Prostate gland (tissue), 2 donors: ENCODE results near the gene LPCAT3. TPM values are rescaled to one million over a fixed set of nuclear protein-coding genes. Genes with fewer than 3 reads are reported as not detected.

Experiments
- DNase-seq: peaks from one replicate; pipeline ENCODE4 v3.0.0-alpha.2; 2019; ENCODE audit warnings: low spot score
- H3K27ac ChIP-seq, 2 donors: fragments of 200-600 bp; sonication (generic); 2 replicates each; pipeline ENCODE4 v1.5.1; 2017 to 2019
- H3K27me3 ChIP-seq: fragments of 200-600 bp; sonication (generic); replicated peaks from 2 replicates; pipeline ENCODE4 v1.5.1; 2019; ENCODE audit not compliant: insufficient read depth
- H3K36me3 ChIP-seq, 2 donors: fragments of 200-600 bp; sonication (generic); 1 replicate in 1 of 2; 2 replicates in 1 of 2; pipeline versions ENCODE4 v1.5.1 to v1.8.1; 2017 to 2019
- H3K4me1 ChIP-seq: fragments of 200-600 bp; sonication (generic); replicated peaks from 2 replicates; pipeline ENCODE4 v1.5.1; 2019
- H3K4me3 ChIP-seq, 2 donors: fragments of 200-600 bp; sonication (generic); 2 replicates each; pipeline ENCODE4 v1.5.1; 2017 to 2019
- H3K9me3 ChIP-seq: fragments of 200-600 bp; sonication (generic); 2 replicates; pipeline ENCODE4 v1.5.1; 2017
- POLR2A ChIP-seq: fragments of 450-650 bp; IDR thresholded peaks from one replicate; pipeline ENCODE4 v1.6.1; 2016; ENCODE audit warnings: antibody characterized with exemption, mild to moderate bottlenecking
- POLR2AphosphoS5 ChIP-seq: sonication (generic); formaldehyde crosslinking; IDR thresholded peaks from one replicate; pipeline ENCODE4 v1.6.1; 2017; ENCODE audit warnings: antibody characterized with exemption
- WGBS: methylation state at CpG from one replicate; pipeline ENCODE4 v1.1.5; 2018; 5-methylcytosine and 5-hydroxymethylcytosine counted together
- intact Hi-C: fragments of 100-400 bp; cut with DNase I; formaldehyde crosslinking; loops from one replicate; pipeline ENCODE4 v1.14.2; 2022
- total RNA-seq, 2 donors: library from RNA; depleted of rRNA; stranded (reverse); fragments of >200 nt; gene quantifications; one replicate each; pipeline ENCODE4 v1.1.0, GENCODE V29; 2016
- TF ChIP-seq, protein P1 (sequence below), 4 experiments: fragments of 200-600 bp in 2 of 4; fragments of 450-650 bp in 2 of 4; sonication (generic) in 2 of 4; IDR thresholded peaks; 1 replicate in 3 of 4; 2 replicates in 1 of 4; pipeline ENCODE4 v1.5.1; 2016 to 2019; ENCODE audit warnings: antibody characterized with exemption in 4 of 4, mild to moderate bottlenecking in 2 of 4, moderate library complexity in 2 of 4

Gene LPCAT3
- total RNA-seq, 2 donors from 2014 or later = 59.9 to 86.9 TPM

- intact Hi-C loops = no loop called here
- Histone ChIP-seq H3K4me1 (no peaks in the 10 kb centered on the region), H3K9me3 (no peaks in the 10 kb centered on the region), H3K27me3 (no peaks in the 10 kb centered on the region), H3K27ac (no peak overlapping the region), H3K36me3 (no peaks in the 10 kb centered on the region), H3K4me3 (no peak overlapping the region)
- DNase-seq = no peak
- WGBS = 68% methylated on average over 24 of the region's 24 CpGs
- TF ChIP-seq POLR2A (no peak), POLR2AphosphoS5 (no peak)
- TF ChIP-seq, protein P1, sequence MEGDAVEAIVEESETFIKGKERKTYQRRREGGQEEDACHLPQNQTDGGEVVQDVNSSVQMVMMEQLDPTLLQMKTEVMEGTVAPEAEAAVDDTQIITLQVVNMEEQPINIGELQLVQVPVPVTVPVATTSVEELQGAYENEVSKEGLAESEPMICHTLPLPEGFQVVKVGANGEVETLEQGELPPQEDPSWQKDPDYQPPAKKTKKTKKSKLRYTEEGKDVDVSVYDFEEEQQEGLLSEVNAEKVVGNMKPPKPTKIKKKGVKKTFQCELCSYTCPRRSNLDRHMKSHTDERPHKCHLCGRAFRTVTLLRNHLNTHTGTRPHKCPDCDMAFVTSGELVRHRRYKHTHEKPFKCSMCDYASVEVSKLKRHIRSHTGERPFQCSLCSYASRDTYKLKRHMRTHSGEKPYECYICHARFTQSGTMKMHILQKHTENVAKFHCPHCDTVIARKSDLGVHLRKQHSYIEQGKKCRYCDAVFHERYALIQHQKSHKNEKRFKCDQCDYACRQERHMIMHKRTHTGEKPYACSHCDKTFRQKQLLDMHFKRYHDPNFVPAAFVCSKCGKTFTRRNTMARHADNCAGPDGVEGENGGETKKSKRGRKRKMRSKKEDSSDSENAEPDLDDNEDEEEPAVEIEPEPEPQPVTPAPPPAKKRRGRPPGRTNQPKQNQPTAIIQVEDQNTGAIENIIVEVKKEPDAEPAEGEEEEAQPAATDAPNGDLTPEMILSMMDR (IDR thresholded peaks at IDR 0.05) = no peak
Observed at GRCh38 chr12:6953442-6954315, 64.6 kb downstream of the LPCAT3 start.

- H3K4me1 ChIP-seq = no peaks in the 10 kb centered on the region
- no peak overlapping the region for H3K27ac ChIP-seq
- H3K4me3 ChIP-seq = no peak overlapping the region
- WGBS = 82% methylated on average over 15 of the region's 15 CpGs
- H3K9me3 ChIP-seq = no peaks in the 10 kb centered on the region
- no peaks in the 10 kb centered on the region for H3K27me3 ChIP-seq
- no peaks in the 10 kb centered on the region for H3K36me3 ChIP-seq
- DNase-seq = no peak
- TF ChIP-seq POLR2A (no peak), POLR2AphosphoS5 (no peak)
- TF ChIP-seq, protein P1 (IDR thresholded peaks at IDR 0.05) = no peak
- intact Hi-C loops = no loop called here
Observed at GRCh38 chr12:6952863-6953441, 65.3 kb downstream of the LPCAT3 start.

GRCh38 chr12:6952121-6952862 is 66.0 kb downstream of the LPCAT3 start:
- peaks cover under 1% of the 10 kb centered on the region for H3K4me1 ChIP-seq

DNA sequence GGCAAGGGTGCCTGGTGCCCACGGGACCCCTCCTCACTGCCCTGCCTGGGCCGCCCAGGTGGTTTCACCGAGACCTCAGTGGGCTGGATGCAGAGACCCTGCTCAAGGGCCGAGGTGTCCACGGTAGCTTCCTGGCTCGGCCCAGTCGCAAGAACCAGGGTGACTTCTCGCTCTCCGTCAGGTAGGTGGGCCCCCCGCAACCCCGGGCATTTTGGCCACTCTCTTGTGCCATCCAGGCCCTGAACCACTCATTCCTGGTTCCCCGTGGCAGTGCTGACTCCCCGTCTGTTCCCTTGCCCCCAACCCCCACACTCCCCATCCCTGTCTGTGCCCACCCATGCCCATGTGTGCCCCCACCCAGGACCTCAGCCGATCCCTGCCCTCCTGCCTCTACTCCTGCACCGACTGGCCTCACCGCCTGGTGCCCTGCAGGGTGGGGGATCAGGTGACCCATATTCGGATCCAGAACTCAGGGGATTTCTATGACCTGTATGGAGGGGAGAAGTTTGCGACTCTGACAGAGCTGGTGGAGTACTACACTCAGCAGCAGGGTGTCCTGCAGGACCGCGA is 66.6 kb downstream of the LPCAT3 start:
- DNase-seq = no peak
- H3K4me1 ChIP-seq = peaks cover 5% of the 10 kb centered on the region
- no peaks in the 10 kb centered on the region for H3K36me3 ChIP-seq
- no peak overlapping the region for H3K27ac ChIP-seq
- TF ChIP-seq, protein P1 (IDR thresholded peaks at IDR 0.05) = no peak
- TF ChIP-seq POLR2A (no peak), POLR2AphosphoS5 (no peak)
- no peaks in the 10 kb centered on the region for H3K9me3 ChIP-seq
- H3K27me3 ChIP-seq = no peaks in the 10 kb centered on the region
- intact Hi-C loops = no loop called here
- H3K4me3 ChIP-seq = peak overlapping the region; percentile 11 to 14
- 86% methylated on average over 20 of the region's 20 CpGs for WGBS

More at GRCh38 chr12:6952121-6952862, 66.0 kb downstream of the LPCAT3 start:
- peak overlapping the region; percentile 10 to 11 for H3K4me3 ChIP-seq
- no peaks in the 10 kb centered on the region for H3K36me3 ChIP-seq
- no peak for TF ChIP-seq POLR2A
- no peak for TF ChIP-seq POLR2AphosphoS5
- TF ChIP-seq, protein P1 (IDR thresholded peaks at IDR 0.05) = no peak
- no peaks in the 10 kb centered on the region for H3K27me3 ChIP-seq
- no peak for DNase-seq
- no peaks in the 10 kb centered on the region for H3K9me3 ChIP-seq
- no peak overlapping the region for H3K27ac ChIP-seq
- whole genome bisulfite sequencing = 76% methylated on average over 22 of the region's 22 CpGs
- intact Hi-C loops = no loop called here
